GM12801 (cell line): ENCODE data around the gene CCDC14.

Experiments used
- CTCF ChIP-seq: IDR thresholded peaks from one replicate; pipeline ENCODE4 v1.5.1; 2011; ENCODE audit warnings: control low read depth; ENCODE audit not compliant: insufficient read length; ENCODE audit errors: extremely low read depth

The CCDC14 gene

GRCh38 chr3:123934250-123934649, 26.8 kb downstream of the CCDC14 start:
- TF ChIP-seq CTCF: no peak

GRCh38 chr3:123930445-123930844, 30.6 kb downstream of the CCDC14 start:
- no peak for TF ChIP-seq CTCF

GRCh38 chr3:123929325-123929724, 31.7 kb downstream of the CCDC14 start:
- no peak for TF ChIP-seq CTCF

- TF ChIP-seq CTCF: no peak
Observed at GRCh38 chr3:123926396-123926795, 34.6 kb downstream of the CCDC14 start.

- TF ChIP-seq CTCF: no peak
Observed at GRCh38 chr3:123920868-123921267, 40.2 kb downstream of the CCDC14 start.

GRCh38 chr3:123920383-123920782, 40.6 kb downstream of the CCDC14 start:
- TF ChIP-seq CTCF: no peak

GRCh38 chr3:123919353-123919752, 41.7 kb downstream of the CCDC14 start:
- TF ChIP-seq CTCF: no peak

GRCh38 chr3:123914829-123915228, 46.2 kb downstream of the CCDC14 start:
- TF ChIP-seq CTCF: no peak
